Liver (tissue), 9 donors: Measurements from ENCODE around the gene AMMECR1. TPM values are rescaled to one million over a fixed set of nuclear protein-coding genes. Genes with fewer than 3 reads are reported as not detected.

Experiments
- DNase-seq: peaks from one replicate; pipeline ENCODE4 v3.0.0-alpha.2; 2017; ENCODE audit warnings: low spot score
- H3K27ac ChIP-seq, 2 donors: one replicate each; pipeline ENCODE4 v1.7.0; 2013; ENCODE audit warnings: inconsistent platforms in 2 of 2, low read length in 2 of 2, control low read depth in 1 of 2, low read depth in 1 of 2, mild to moderate bottlenecking in 1 of 2
- H3K27me3 ChIP-seq, 4 donors: one replicate each; pipeline versions ENCODE4 v1.6.1 to v1.7.0; 2013; ENCODE audit warnings: low read length in 3 of 4, inconsistent platforms in 1 of 4, mild to moderate bottlenecking in 1 of 4, moderate library complexity in 1 of 4; ENCODE audit not compliant: control insufficient read depth in 4 of 4, insufficient read depth in 4 of 4
- H3K36me3 ChIP-seq, 4 donors: one replicate each; pipeline versions ENCODE4 v1.6.1 to v1.7.0; 2013; ENCODE audit warnings: low read length in 3 of 4, mild to moderate bottlenecking in 3 of 4, low read depth in 1 of 4, moderate library complexity in 1 of 4; ENCODE audit not compliant: control insufficient read depth in 4 of 4, insufficient read depth in 3 of 4
- H3K4me1 ChIP-seq, 4 donors: one replicate each; pipeline versions ENCODE4 v1.6.1 to v1.7.0; 2013; ENCODE audit warnings: low read length in 3 of 4, mild to moderate bottlenecking in 3 of 4, moderate library complexity in 1 of 4; ENCODE audit not compliant: control insufficient read depth in 4 of 4, insufficient read depth in 4 of 4
- H3K4me3 ChIP-seq, 3 donors: one replicate each; pipeline versions ENCODE4 v1.6.1 to v1.7.0; 2013; ENCODE audit warnings: low read length in 3 of 3, control low read depth in 1 of 3, low read depth in 1 of 3, mild to moderate bottlenecking in 1 of 3
- H3K9ac ChIP-seq, 2 donors: one replicate each; pipeline ENCODE4 v1.7.0; 2013; ENCODE audit warnings: low read length in 2 of 2, mild to moderate bottlenecking in 2 of 2, moderate library complexity in 2 of 2, control low read depth in 1 of 2, low read depth in 1 of 2
- H3K9me3 ChIP-seq, 4 donors: one replicate each; pipeline versions ENCODE4 v1.6.1 to v1.7.0; 2013; ENCODE audit warnings: low read length in 3 of 4; ENCODE audit not compliant: control insufficient read depth in 4 of 4
- EGR1 ChIP-seq, 2 donors: IDR thresholded peaks; 2 replicates each; pipeline ENCODE4 v1.6.1; 2016 to 2018; ENCODE audit warnings: antibody characterized with exemption in 2 of 2, low read depth in 2 of 2
- FOXA1 ChIP-seq: IDR thresholded peaks from 2 replicates; pipeline ENCODE4 v1.6.1; 2016; ENCODE audit warnings: antibody characterized with exemption
- FOXA2 ChIP-seq: IDR thresholded peaks from 2 replicates; pipeline ENCODE4 v1.6.1; 2016; ENCODE audit warnings: antibody characterized with exemption
- GABPA ChIP-seq, 2 donors: IDR thresholded peaks in 1 of 2; conservative IDR thresholded peaks in 1 of 2; 2 replicates each; pipeline ENCODE4 v1.6.1; 2016; ENCODE audit warnings: antibody characterized with exemption in 2 of 2, mild to moderate bottlenecking in 1 of 2, moderate library complexity in 1 of 2
- HNF4A ChIP-seq, 2 donors: conservative IDR thresholded peaks; 2 replicates each; pipeline ENCODE4 v1.6.1; 2016; ENCODE audit warnings: antibody characterized with exemption in 2 of 2, mild to moderate bottlenecking in 2 of 2
- HNF4G ChIP-seq: IDR thresholded peaks from 2 replicates; pipeline ENCODE4 v1.6.1; 2016; ENCODE audit warnings: antibody characterized with exemption
- JUND ChIP-seq, 2 donors: IDR thresholded peaks; 2 replicates each; pipeline ENCODE4 v1.6.1; 2016; ENCODE audit warnings: antibody characterized with exemption in 2 of 2
- NR2F2 ChIP-seq: IDR thresholded peaks from 2 replicates; pipeline ENCODE4 v1.6.1; 2016; ENCODE audit warnings: antibody characterized with exemption
- RAD21 ChIP-seq, 2 donors: IDR thresholded peaks; 2 replicates each; pipeline ENCODE4 v1.6.1; 2016; ENCODE audit warnings: antibody characterized with exemption in 2 of 2, mild to moderate bottlenecking in 2 of 2
- RXRA ChIP-seq, 2 donors: IDR thresholded peaks; 2 replicates each; pipeline ENCODE4 v1.6.1; 2017 to 2018; ENCODE audit warnings: antibody characterized with exemption in 2 of 2, mild to moderate bottlenecking in 1 of 2
- SP1 ChIP-seq: IDR thresholded peaks from 2 replicates; pipeline ENCODE4 v1.6.1; 2018; ENCODE audit warnings: antibody characterized with exemption, mild to moderate bottlenecking
- TAF1 ChIP-seq: conservative IDR thresholded peaks from 2 replicates; pipeline ENCODE4 v1.6.1; 2016; ENCODE audit warnings: antibody characterized with exemption, mild to moderate bottlenecking
- YY1 ChIP-seq: IDR thresholded peaks from 2 replicates; pipeline ENCODE4 v1.6.1; 2016; ENCODE audit warnings: antibody characterized with exemption, mild to moderate bottlenecking
- polyA plus RNA-seq, 2 donors: library from polyadenylated mRNA; stranded (reverse) in 1 of 2; unstranded in 1 of 2; fragments of 200-250 nt in 1 of 2; fragments of >200 nt in 1 of 2; fragmentation: Nextera tagmentation in 1 of 2; extraction: Ambion mirVana in 1 of 2; gene quantifications; one replicate each; pipeline versions ENCODE4 v1.2.1 to v1.2.3, GENCODE V29; 2013 to 2015
- total RNA-seq, 2 donors: library from RNA; depleted of rRNA; stranded (reverse); fragments of >200 nt; gene quantifications; one replicate each; pipeline ENCODE4 v1.2.3, GENCODE V29; 2014
- TF ChIP-seq, protein P1 (sequence below): IDR thresholded peaks from 2 replicates; pipeline ENCODE4 v1.6.1; 2016; ENCODE audit warnings: antibody characterized with exemption
- TF ChIP-seq, protein P2 (sequence below): fragments of 150-350 bp; IDR thresholded peaks from 2 replicates; pipeline ENCODE4 v1.5.1; 2017; ENCODE audit warnings: improper control_type of control experiment, low read depth, low read length; ENCODE audit not compliant: missing input control
- TF ChIP-seq, protein P3 (sequence below): IDR thresholded peaks from 2 replicates; pipeline ENCODE4 v1.6.1; 2016; ENCODE audit warnings: antibody characterized with exemption, mild to moderate bottlenecking
- TF ChIP-seq, protein P4 (sequence below): IDR thresholded peaks from 2 replicates; pipeline ENCODE4 v1.6.1; 2016; ENCODE audit warnings: antibody characterized with exemption
- TF ChIP-seq, protein P5 (sequence below): IDR thresholded peaks from 2 replicates; pipeline ENCODE4 v1.6.1; 2016; ENCODE audit warnings: antibody characterized with exemption
- donor health status: healthy.
- donor health status: healthy.
- donor health status: healthy.
- donor health status: healthy.
- donor health status: healthy.

The AMMECR1 gene
- total and polyA plus RNA-seq, 4 donors = 1.7 to 30.9 (median 3.6) TPM

DNA sequence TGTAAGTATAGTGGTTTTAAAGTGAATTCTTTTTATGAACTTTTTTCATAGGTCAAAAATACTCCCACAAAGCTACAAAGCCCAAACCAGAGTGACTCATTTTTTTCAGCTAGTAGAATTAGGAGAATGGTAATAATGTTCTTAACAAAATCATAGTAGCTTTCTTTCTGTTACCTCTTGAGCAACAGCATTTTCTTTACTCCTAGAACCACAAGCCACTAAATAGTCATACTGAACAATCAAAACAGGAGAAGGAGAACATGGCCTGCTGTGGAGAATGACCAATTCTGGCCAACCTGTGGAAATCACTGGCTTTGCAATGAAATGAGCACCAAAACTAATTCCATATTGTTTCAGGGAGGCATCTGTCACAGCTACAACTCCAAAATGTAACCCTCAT lies 112.9 kb downstream of the AMMECR1 start:
- Histone ChIP-seq H3K4me3 (no peak overlapping the region), H3K27me3 (peaks cover 0 to 3% (median 0%) of the 10 kb centered on the region in 4 donors), H3K9ac (no peak overlapping the region), H3K9me3 (no peaks in the 10 kb centered on the region), H3K27ac (no peak overlapping the region), H3K4me1 (no peaks in the 10 kb centered on the region), H3K36me3 (no peaks in the 10 kb centered on the region)
- no peak for TF ChIP-seq GABPA (IDR thresholded peaks at IDR 0.05 in 1 of 2, conservative IDR thresholded peaks at IDR 0.05 in 1 of 2)
- no peak for TF ChIP-seq RAD21 (IDR thresholded peaks at IDR 0.05)
- TF ChIP-seq, protein P1, sequence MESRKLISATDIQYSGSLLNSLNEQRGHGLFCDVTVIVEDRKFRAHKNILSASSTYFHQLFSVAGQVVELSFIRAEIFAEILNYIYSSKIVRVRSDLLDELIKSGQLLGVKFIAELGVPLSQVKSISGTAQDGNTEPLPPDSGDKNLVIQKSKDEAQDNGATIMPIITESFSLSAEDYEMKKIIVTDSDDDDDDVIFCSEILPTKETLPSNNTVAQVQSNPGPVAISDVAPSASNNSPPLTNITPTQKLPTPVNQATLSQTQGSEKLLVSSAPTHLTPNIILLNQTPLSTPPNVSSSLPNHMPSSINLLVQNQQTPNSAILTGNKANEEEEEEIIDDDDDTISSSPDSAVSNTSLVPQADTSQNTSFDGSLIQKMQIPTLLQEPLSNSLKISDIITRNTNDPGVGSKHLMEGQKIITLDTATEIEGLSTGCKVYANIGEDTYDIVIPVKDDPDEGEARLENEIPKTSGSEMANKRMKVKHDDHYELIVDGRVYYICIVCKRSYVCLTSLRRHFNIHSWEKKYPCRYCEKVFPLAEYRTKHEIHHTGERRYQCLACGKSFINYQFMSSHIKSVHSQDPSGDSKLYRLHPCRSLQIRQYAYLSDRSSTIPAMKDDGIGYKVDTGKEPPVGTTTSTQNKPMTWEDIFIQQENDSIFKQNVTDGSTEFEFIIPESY = no peak
- TF ChIP-seq FOXA2 = no peak
- TF ChIP-seq, protein P2, sequence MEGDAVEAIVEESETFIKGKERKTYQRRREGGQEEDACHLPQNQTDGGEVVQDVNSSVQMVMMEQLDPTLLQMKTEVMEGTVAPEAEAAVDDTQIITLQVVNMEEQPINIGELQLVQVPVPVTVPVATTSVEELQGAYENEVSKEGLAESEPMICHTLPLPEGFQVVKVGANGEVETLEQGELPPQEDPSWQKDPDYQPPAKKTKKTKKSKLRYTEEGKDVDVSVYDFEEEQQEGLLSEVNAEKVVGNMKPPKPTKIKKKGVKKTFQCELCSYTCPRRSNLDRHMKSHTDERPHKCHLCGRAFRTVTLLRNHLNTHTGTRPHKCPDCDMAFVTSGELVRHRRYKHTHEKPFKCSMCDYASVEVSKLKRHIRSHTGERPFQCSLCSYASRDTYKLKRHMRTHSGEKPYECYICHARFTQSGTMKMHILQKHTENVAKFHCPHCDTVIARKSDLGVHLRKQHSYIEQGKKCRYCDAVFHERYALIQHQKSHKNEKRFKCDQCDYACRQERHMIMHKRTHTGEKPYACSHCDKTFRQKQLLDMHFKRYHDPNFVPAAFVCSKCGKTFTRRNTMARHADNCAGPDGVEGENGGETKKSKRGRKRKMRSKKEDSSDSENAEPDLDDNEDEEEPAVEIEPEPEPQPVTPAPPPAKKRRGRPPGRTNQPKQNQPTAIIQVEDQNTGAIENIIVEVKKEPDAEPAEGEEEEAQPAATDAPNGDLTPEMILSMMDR = no peak
- TF ChIP-seq, protein P3, sequence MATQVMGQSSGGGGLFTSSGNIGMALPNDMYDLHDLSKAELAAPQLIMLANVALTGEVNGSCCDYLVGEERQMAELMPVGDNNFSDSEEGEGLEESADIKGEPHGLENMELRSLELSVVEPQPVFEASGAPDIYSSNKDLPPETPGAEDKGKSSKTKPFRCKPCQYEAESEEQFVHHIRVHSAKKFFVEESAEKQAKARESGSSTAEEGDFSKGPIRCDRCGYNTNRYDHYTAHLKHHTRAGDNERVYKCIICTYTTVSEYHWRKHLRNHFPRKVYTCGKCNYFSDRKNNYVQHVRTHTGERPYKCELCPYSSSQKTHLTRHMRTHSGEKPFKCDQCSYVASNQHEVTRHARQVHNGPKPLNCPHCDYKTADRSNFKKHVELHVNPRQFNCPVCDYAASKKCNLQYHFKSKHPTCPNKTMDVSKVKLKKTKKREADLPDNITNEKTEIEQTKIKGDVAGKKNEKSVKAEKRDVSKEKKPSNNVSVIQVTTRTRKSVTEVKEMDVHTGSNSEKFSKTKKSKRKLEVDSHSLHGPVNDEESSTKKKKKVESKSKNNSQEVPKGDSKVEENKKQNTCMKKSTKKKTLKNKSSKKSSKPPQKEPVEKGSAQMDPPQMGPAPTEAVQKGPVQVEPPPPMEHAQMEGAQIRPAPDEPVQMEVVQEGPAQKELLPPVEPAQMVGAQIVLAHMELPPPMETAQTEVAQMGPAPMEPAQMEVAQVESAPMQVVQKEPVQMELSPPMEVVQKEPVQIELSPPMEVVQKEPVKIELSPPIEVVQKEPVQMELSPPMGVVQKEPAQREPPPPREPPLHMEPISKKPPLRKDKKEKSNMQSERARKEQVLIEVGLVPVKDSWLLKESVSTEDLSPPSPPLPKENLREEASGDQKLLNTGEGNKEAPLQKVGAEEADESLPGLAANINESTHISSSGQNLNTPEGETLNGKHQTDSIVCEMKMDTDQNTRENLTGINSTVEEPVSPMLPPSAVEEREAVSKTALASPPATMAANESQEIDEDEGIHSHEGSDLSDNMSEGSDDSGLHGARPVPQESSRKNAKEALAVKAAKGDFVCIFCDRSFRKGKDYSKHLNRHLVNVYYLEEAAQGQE = no peak
- no peak for TF ChIP-seq SP1
- TF ChIP-seq HNF4G = no peak
- TF ChIP-seq JUND (IDR thresholded peaks at IDR 0.05) = no peak
- TF ChIP-seq NR2F2 = no peak
- TF ChIP-seq YY1 = no peak
- no peak for TF ChIP-seq RXRA (IDR thresholded peaks at IDR 0.05)
- no peak for TF ChIP-seq TAF1
- TF ChIP-seq EGR1 (IDR thresholded peaks at IDR 0.05; ENCODE audit: low read depth in 2 of 2) = no peak
- no peak for TF ChIP-seq HNF4A (conservative IDR thresholded peaks at IDR 0.05)
- TF ChIP-seq, protein P4, sequence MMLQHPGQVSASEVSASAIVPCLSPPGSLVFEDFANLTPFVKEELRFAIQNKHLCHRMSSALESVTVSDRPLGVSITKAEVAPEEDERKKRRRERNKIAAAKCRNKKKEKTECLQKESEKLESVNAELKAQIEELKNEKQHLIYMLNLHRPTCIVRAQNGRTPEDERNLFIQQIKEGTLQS = no peak
- TF ChIP-seq, protein P5, sequence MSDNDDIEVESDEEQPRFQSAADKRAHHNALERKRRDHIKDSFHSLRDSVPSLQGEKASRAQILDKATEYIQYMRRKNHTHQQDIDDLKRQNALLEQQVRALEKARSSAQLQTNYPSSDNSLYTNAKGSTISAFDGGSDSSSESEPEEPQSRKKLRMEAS = no peak
- no peak for TF ChIP-seq FOXA1
- DNase-seq = no peak
